HL-60/S4 treated with retinoic acid at 250 ng/mL for 4 days and 3 days (cell line): ENCODE results near the gene SEMA6B.
"Not testable (repeated sequence)": the region's sequence is repeated elsewhere in the genome, so short reads cannot be mapped to it uniquely, and the experiment has no call there.

Experiments
- in situ Hi-C: fragments of 300-500 bp; cut with MboI; formaldehyde crosslinking; loops from 2 replicates; pipeline ENCODE4 v1.7.0; 2022; ENCODE audit warnings: low sequenced_read_pairs

The SEMA6B gene

GRCh38 chr19:4529924-4530522 is 29.5 kb downstream of the SEMA6B start:
- in situ Hi-C loops, result no loop called here

GRCh38 chr19:4528843-4529242 is 30.6 kb downstream of the SEMA6B start:
- in situ Hi-C loops, result no loop called here

GRCh38 chr19:4527377-4527776 is 32.1 kb downstream of the SEMA6B start:
- in situ Hi-C loops, result not testable (repeated sequence)

DNA sequence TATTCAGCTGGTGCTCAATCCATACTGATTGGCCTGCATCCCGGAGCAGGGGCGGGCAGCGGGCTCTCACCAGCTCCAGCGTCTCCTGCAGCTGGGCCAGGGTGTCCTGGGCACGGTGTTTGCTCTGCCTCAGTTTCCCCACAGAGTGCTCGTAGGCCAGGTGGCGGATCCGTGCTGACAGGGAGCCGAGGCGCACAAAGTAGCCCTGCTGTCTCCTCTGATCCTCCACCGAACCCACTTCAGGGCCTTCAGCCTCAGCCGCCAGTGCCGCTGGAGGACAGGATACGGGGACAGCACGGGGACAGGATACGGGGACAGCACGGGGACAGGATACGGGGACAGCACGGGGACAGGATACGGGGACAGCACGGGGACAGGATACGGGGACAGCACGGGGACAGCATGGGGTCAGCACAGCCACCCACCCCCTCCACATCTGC is 33.9 kb downstream of the SEMA6B start:
- in situ Hi-C loops, result no loop called here

- in situ Hi-C loops, result no loop called here
Measured at GRCh38 chr19:4524808-4525562, 34.5 kb downstream of the SEMA6B start.

GRCh38 chr19:4523306-4524110 is 36.0 kb downstream of the SEMA6B start:
- in situ Hi-C loops, result no loop called here

DNA sequence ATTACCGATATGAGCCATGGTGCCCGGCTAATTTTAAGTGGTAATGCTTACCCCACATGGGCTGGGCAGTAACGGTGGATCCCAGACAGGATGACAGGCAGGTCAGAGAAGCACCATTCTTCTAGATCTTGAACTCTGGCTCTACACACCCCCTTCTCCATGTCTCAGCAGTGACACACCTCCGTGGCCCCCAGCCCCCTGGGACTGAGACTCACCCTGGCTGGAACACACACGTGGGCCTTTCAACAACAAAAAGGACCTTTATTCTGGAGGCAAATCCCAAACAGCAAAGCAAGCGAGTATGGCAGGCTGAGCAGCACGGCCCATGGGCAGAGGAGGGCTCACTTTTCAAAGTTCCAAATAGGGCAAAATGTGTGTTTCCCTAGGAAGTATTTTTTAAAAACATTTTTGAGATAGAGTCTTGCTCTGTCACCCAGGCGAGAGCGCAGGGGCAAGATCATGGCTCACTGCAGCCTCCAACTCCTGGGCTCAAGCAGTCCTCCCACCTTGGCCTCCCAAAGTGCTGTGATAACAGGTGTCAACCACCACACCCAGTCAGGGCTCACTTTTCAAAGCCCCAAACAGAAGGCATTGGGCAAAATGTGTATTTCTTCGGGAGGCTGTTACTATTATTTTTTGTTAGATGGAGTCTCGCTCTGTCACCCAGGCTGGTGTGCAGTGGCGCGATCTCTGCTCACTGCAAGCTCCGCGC is 37.0 kb downstream of the SEMA6B start:
- in situ Hi-C loops, result no loop called here

- in situ Hi-C loops, result no loop called here
Measured at GRCh38 chr19:4521888-4522242, 37.6 kb downstream of the SEMA6B start.

GRCh38 chr19:4521170-4521887 is 38.2 kb downstream of the SEMA6B start:
- in situ Hi-C loops, result no loop called here

GRCh38 chr19:4519521-4520277 is 39.8 kb downstream of the SEMA6B start:
- in situ Hi-C loops, result no loop called here

- in situ Hi-C loops, result no loop called here
Measured at GRCh38 chr19:4519172-4519496, 40.4 kb downstream of the SEMA6B start.

- in situ Hi-C loops, result no loop called here
Measured at GRCh38 chr19:4518345-4519171, 40.9 kb downstream of the SEMA6B start, which contains the start of gene PLIN4. Gene PLIN4 (minus strand): TSS chr19:4518486. CDS start chr19:4518272, 214 bp downstream.

- in situ Hi-C loops, result no loop called here
Measured at GRCh38 chr19:4517451-4518057, 41.9 kb downstream of the SEMA6B start.

DNA sequence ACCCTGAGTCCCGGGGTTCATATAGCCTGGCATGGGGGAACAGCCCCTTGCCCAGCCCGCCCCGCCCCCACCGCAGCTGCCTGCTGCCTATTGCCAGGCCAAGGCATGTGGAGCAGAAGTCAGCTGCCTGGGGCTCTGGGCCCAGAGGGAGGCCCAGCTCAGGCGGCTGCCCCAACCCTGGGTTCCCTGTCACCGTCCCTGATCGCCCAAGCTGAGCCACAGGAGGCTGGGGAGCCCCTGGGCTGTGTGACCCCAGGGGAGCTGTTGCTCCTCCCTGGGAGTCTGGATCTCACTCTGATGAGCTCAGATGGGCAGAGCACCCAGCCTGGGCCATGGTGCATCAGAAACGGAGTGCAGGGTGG is 42.6 kb downstream of the SEMA6B start:
- in situ Hi-C loops, result no loop called here

GRCh38 chr19:4516199-4516938 is 43.1 kb downstream of the SEMA6B start:
- in situ Hi-C loops, result no loop called here

GRCh38 chr19:4515732-4516131 is 43.8 kb downstream of the SEMA6B start:
- in situ Hi-C loops, result no loop called here

GRCh38 chr19:4513248-4513647 is 46.2 kb downstream of the SEMA6B start:
- in situ Hi-C loops, result no loop called here

DNA sequence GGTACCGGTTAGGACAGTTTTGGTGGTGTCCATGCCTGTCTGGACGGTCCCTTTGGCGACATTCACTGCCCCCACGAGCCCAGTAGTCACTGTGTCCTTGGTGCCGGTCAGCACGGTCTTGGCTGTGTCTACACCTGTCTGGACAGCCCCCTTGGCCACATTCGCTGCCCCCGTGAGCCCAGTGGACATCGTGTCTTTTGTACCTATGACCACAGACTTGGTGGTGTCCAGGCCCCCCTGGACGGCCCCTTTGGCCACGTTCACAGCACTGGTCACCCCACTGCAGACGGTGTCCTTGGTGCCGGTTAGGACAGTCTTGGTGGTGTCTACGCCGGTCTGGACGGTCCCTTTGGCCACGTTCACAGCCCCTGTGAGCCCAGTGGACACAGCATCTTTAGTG is 47.4 kb downstream of the SEMA6B start:
- in situ Hi-C loops, result no loop called here
